B cell (primary cell): ENCODE results near the gene LIX1. TPM values are rescaled to one million over a fixed set of nuclear protein-coding genes. Genes with fewer than 3 reads are reported as not detected.

Source experiments
- ATAC-seq: fragments of 200-7000 bp; cut with Tn5 transposase; one replicate; pipeline ENCODE4 v1.10.0; 2021; ENCODE audit warnings: low read depth, mild to moderate bottlenecking, moderate number of reproducible peaks, moderate library complexity
- CTCF ChIA-PET: fragments of 350-600 bp; sonication (Branson Sonifier 250); formaldehyde crosslinking; loops from one replicate; lab custom pipeline; 2021; ENCODE audit warnings: antibody characterized with exemption, inconsistent platforms; lab: Charles Lee
- POLR2A ChIA-PET: fragments of 350-600 bp; sonication (Branson Sonifier 250); formaldehyde crosslinking; loops from one replicate; lab custom pipeline; 2021; ENCODE audit warnings: antibody characterized with exemption; lab: Charles Lee
- DNase-seq: peaks from one replicate; pipeline ENCODE4 v3.0.0; 2013
- H2AFZ ChIP-seq: 2 replicates; pipeline ENCODE4 v1.6.1; 2012; ENCODE audit warnings: mild to moderate bottlenecking, low read depth, low read length; ENCODE audit not compliant: insufficient read depth, poor library complexity, severe bottlenecking
- H3K27ac ChIP-seq, 2 donors: 1 replicate in 1 of 2; 2 replicates in 1 of 2; pipeline ENCODE4 v1.5.1; 2012 to 2013; ENCODE audit warnings: low read length in 2 of 2, mild to moderate bottlenecking in 2 of 2, moderate library complexity in 1 of 2
- H3K27me3 ChIP-seq, 4 experiments: fragments of 200-600 bp in 1 of 4; sonication (generic) in 1 of 4; replicated peaks in 1 of 4; 1 replicate in 2 of 4; 2 replicates in 2 of 4; pipeline versions ENCODE4 v1.6.1 to v1.7.0; 2013 to 2016; ENCODE audit warnings: low read length in 3 of 4, mild to moderate bottlenecking in 2 of 4, mixed read lengths in 1 of 4, moderate library complexity in 1 of 4; ENCODE audit not compliant: insufficient read depth in 4 of 4, control insufficient read depth in 3 of 4; ENCODE audit errors: control extremely low read depth in 1 of 4
- H3K36me3 ChIP-seq, 2 experiments: replicated peaks in 1 of 2; 1 replicate in 1 of 2; 2 replicates in 1 of 2; pipeline versions ENCODE4 v1.6.1 to v1.7.1; 2013; ENCODE audit warnings: low read length in 1 of 2; ENCODE audit not compliant: insufficient read depth in 2 of 2, control insufficient read depth in 1 of 2; ENCODE audit errors: control extremely low read depth in 1 of 2, extremely low read depth in 1 of 2
- H3K4me1 ChIP-seq, 2 donors: fragments of 200-600 bp in 1 of 2; sonication (generic) in 1 of 2; 1 replicate in 1 of 2; 2 replicates in 1 of 2; pipeline versions ENCODE4 v1.5.1 to v1.6.1; 2013 to 2017; ENCODE audit warnings: low read length in 2 of 2; ENCODE audit not compliant: control insufficient read depth in 2 of 2, insufficient read depth in 2 of 2
- H3K4me2 ChIP-seq: replicated peaks from 2 replicates; pipeline ENCODE3; 2012; ENCODE audit warnings: mild to moderate bottlenecking, low read depth, low read length; ENCODE audit not compliant: poor library complexity, severe bottlenecking
- H3K4me3 ChIP-seq, 5 experiments: fragments of 200-600 bp in 1 of 5; sonication (generic) in 1 of 5; 1 replicate in 3 of 5; 2 replicates in 2 of 5; pipeline versions ENCODE4 v1.5.1 to v1.7.0; 2011 to 2016; ENCODE audit warnings: low read length in 4 of 5, mild to moderate bottlenecking in 4 of 5, low read depth in 2 of 5, control low read depth in 1 of 5, moderate library complexity in 1 of 5; ENCODE audit not compliant: insufficient read depth in 1 of 5; ENCODE audit errors: control extremely low read depth in 1 of 5, extremely low read depth in 1 of 5
- H3K79me2 ChIP-seq: fragments of 200-600 bp; sonication (generic); one replicate; pipeline ENCODE4 v1.6.0; 2016; ENCODE audit warnings: low read length; ENCODE audit not compliant: control insufficient read depth, insufficient read depth
- H3K9ac ChIP-seq: fragments of 200-600 bp; sonication (generic); 2 replicates; pipeline ENCODE4 v1.6.1; 2017; ENCODE audit warnings: mild to moderate bottlenecking, low read length, moderate library complexity
- H3K9me3 ChIP-seq, 3 donors: one replicate each; pipeline versions ENCODE4 v1.6.1 to v1.7.1; 2013; ENCODE audit warnings: low read length in 2 of 3; ENCODE audit not compliant: control insufficient read depth in 2 of 3, insufficient read depth in 1 of 3; ENCODE audit errors: control extremely low read depth in 1 of 3
- H4K20me1 ChIP-seq: 2 replicates; pipeline ENCODE4 v1.6.0; 2012; ENCODE audit warnings: mild to moderate bottlenecking, low read length; ENCODE audit not compliant: insufficient read depth, control insufficient read depth, poor library complexity, severe bottlenecking
- H3K27ac Mint-ChIP-seq: one replicate; pipeline ENCODE4 v1.8.0; 2021; ENCODE audit warnings: mixed read lengths
- H3K27me3 Mint-ChIP-seq: one replicate; pipeline ENCODE4 v1.8.0; 2021; ENCODE audit warnings: mixed read lengths
- H3K4me1 Mint-ChIP-seq: one replicate; pipeline ENCODE4 v1.8.0; 2021; ENCODE audit warnings: mixed read lengths
- H3K4me3 Mint-ChIP-seq: one replicate; pipeline ENCODE4 v1.8.0; 2021; ENCODE audit warnings: mixed read lengths
- H3K9me3 Mint-ChIP-seq: one replicate; pipeline ENCODE4 v1.8.0; 2022; ENCODE audit warnings: mixed read lengths; ENCODE audit not compliant: insufficient read depth
- EZH2 ChIP-seq: IDR thresholded peaks from 2 replicates; pipeline ENCODE4 v1.6.1; 2012; ENCODE audit warnings: borderline replicate concordance, low read depth, mild to moderate bottlenecking, moderate library complexity, low read length; ENCODE audit not compliant: insufficient read depth, poor library complexity, severe bottlenecking
- WGBS: methylation state at CpG from one replicate; pipeline ENCODE4 v1.1.5; 2013; ENCODE audit warnings: missing lambda C conversion rate; ENCODE audit not compliant: insufficient coverage; 5-methylcytosine and 5-hydroxymethylcytosine counted together
- intact Hi-C: fragments of 100-400 bp; cut with micrococcal nuclease; formaldehyde crosslinking; loops from one replicate; pipeline ENCODE4 v1.10.0; 2022
- polyA plus RNA-seq: library from polyadenylated mRNA; depleted of rRNA; stranded (reverse); fragments of >200 nt; gene quantifications from 2 replicates; pipeline ENCODE4 v1.2.3, GENCODE V29; 2012
- total RNA-seq, 2 donors: library from RNA; stranded (reverse); fragments of 120-200 nt in 1 of 2; gene quantifications; 1 replicate in 1 of 2; 2 replicates in 1 of 2; pipeline versions ENCODE4 v1.2.3 to v1.2.4, GENCODE V29; 2013 to 2022
- TF ChIP-seq, protein P1 (sequence below): fragments of 200-600 bp; IDR thresholded peaks from one replicate; pipeline ENCODE4 v1.8.0; 2022; ENCODE audit warnings: antibody characterized with exemption, mild to moderate bottlenecking

LIX1 gene
- total and polyA plus RNA-seq, 2 donors (not counting 1 experiment from before 2014, with no cell fraction given), result not detected

DNA sequence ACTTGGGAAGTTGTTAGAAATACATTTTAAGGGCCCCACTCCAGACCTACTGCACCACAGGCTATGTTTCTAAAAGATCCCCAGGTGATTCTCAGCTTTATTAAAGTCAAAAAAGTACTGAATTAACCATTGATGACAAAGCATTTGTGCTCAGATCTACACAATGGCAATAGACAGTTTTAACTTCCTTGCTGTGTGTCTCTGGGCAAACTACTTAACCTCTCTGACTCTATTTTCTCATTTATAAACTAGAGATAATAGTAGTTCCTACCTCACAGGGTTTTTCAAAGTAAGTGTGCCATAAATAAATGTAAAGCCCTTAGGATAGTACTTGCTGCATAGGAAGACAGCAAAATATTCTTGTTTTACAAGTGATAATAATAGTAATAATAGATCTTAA is 66.3 kb downstream of the LIX1 start:
- no peak overlapping the region for H2AFZ ChIP-seq
- POLR2A ChIA-PET, result no interaction called here
- H3K4me3 ChIP-seq, result peak overlapping the region in 2 of 5 experiments; percentile 63 to 73
- H3K4me3 Mint-ChIP-seq, result peak overlapping the region; percentile 23
- DNase-seq (no peak), ATAC-seq (no peak)
- H4K20me1 ChIP-seq, result no peaks in the 10 kb centered on the region
- CTCF ChIA-PET, result no interaction called here
- peaks cover 45 to 64% of the 10 kb centered on the region in 2 donors for H3K4me1 ChIP-seq
- peak overlapping the region; percentile 66 for H3K9ac ChIP-seq
- H3K27ac ChIP-seq, result peak overlapping the region in 1 of 2 donors; percentile 45
- no peaks in the 10 kb centered on the region for H3K9me3 Mint-ChIP-seq
- H3K36me3 ChIP-seq, result peaks cover 0 to 3% of the 10 kb centered on the region in 2 experiments
- no peak overlapping the region for H3K27ac Mint-ChIP-seq
- TF ChIP-seq, protein P1, sequence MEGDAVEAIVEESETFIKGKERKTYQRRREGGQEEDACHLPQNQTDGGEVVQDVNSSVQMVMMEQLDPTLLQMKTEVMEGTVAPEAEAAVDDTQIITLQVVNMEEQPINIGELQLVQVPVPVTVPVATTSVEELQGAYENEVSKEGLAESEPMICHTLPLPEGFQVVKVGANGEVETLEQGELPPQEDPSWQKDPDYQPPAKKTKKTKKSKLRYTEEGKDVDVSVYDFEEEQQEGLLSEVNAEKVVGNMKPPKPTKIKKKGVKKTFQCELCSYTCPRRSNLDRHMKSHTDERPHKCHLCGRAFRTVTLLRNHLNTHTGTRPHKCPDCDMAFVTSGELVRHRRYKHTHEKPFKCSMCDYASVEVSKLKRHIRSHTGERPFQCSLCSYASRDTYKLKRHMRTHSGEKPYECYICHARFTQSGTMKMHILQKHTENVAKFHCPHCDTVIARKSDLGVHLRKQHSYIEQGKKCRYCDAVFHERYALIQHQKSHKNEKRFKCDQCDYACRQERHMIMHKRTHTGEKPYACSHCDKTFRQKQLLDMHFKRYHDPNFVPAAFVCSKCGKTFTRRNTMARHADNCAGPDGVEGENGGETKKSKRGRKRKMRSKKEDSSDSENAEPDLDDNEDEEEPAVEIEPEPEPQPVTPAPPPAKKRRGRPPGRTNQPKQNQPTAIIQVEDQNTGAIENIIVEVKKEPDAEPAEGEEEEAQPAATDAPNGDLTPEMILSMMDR, result no peak
- TF ChIP-seq EZH2, result no peak
- no peaks in the 10 kb centered on the region for H3K27me3 ChIP-seq
- H3K79me2 ChIP-seq, result peaks cover 76% of the 10 kb centered on the region
- H3K27me3 Mint-ChIP-seq, result no peaks in the 10 kb centered on the region
- peaks cover 55% of the 10 kb centered on the region for H3K4me1 Mint-ChIP-seq
- peak overlapping the region; percentile 76 for H3K4me2 ChIP-seq
- H3K9me3 ChIP-seq, result no peaks in the 10 kb centered on the region
- intact Hi-C loops, result no loop called here

DNA sequence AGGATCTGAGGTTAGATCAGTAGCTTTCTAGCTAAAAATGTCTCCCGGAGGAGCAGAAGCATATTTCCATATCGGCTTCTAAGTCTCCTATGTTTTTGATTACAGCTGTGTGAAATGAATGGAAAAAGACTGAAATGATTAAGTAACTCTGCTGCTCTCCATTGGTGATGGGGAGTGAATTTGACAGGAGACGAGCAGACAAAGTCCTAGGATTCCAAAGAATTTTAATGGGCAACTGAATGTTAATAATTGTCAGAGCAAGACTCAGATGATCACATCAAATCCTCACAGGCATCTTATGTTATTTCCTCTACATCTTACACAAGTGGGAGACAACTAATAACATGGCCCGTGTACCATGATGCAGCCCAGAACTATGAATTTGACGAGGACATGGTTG is 66.8 kb downstream of the LIX1 start:
- no peak for TF ChIP-seq EZH2
- TF ChIP-seq, protein P1, result no peak
- Mint-ChIP-seq H3K4me3 (peak overlapping the region; percentile 23), H3K4me1 (peaks cover 55% of the 10 kb centered on the region), H3K9me3 (no peaks in the 10 kb centered on the region), H3K27me3 (no peaks in the 10 kb centered on the region), H3K27ac (peak overlapping the region; percentile 68)
- Histone ChIP-seq H4K20me1 (no peaks in the 10 kb centered on the region), H3K27me3 (no peaks in the 10 kb centered on the region), H3K9me3 (no peaks in the 10 kb centered on the region), H3K79me2 (peaks cover 73% of the 10 kb centered on the region), H3K27ac (peak overlapping the region in 1 of 2 donors; percentile 84), H3K4me1 (peaks cover 45 to 64% of the 10 kb centered on the region in 2 donors), H3K9ac (peak overlapping the region; percentile 66), H3K4me3 (peak overlapping the region in 4 of 5 experiments; percentile 3 to 73 (median 57)), H3K4me2 (peak overlapping the region; percentile 76), H3K36me3 (peaks cover 0 to 3% of the 10 kb centered on the region in 2 experiments), H2AFZ (no peak overlapping the region)
- no peak for ATAC-seq
- intact Hi-C loops, result no loop called here
- ChIA-PET CTCF (interaction anchor here (0.6 kb wide), 1 partner anchor 78 kb away, joined by 3 read pairs; no protein-coding TSS in a partner anchor), POLR2A (no interaction called here)
- no CpG with 5 or more reads among the region's 5 CpGs for WGBS
- no peak for DNase-seq
